T follicular helper cell (primary cell): ENCODE results near the gene CHRND.

Experiments
- DNase-seq: peaks from one replicate; pipeline ENCODE4 v3.0.0-alpha.2; 2020; ENCODE audit warnings: low read depth

Gene CHRND

GRCh38 chr2:232502911-232503808 lies 22.8 kb upstream of the CHRND start:
- peak; percentile 45 for DNase-seq

- DNase-seq = no peak
These were observed 22.1 kb upstream of the CHRND start for GRCh38 chr2:232503809-232504323.

GRCh38 chr2:232504438-232504837 lies 21.5 kb upstream of the CHRND start:
- no peak for DNase-seq

GRCh38 chr2:232505856-232506255 lies 20.1 kb upstream of the CHRND start:
- DNase-seq = no peak

- DNase-seq = no peak
These were observed 19.3 kb upstream of the CHRND start for GRCh38 chr2:232506709-232507108.

- DNase-seq = no peak
These were observed 17.7 kb upstream of the CHRND start for GRCh38 chr2:232508251-232508650.

- DNase-seq = no peak
These were observed 14.5 kb upstream of the CHRND start for GRCh38 chr2:232511336-232511890.

- no peak for DNase-seq
These were observed 13.4 kb upstream of the CHRND start for GRCh38 chr2:232512602-232513001.

GRCh38 chr2:232513353-232513752 lies 12.6 kb upstream of the CHRND start:
- no peak for DNase-seq

GRCh38 chr2:232515639-232516038 lies 10.3 kb upstream of the CHRND start:
- DNase-seq = no peak

GRCh38 chr2:232516551-232516950 lies 9.4 kb upstream of the CHRND start:
- DNase-seq = no peak

- no peak for DNase-seq
These were observed 7.1 kb upstream of the CHRND start for GRCh38 chr2:232518844-232519243.

GRCh38 chr2:232519581-232520438 lies 6.2 kb upstream of the CHRND start, which contains the start of gene PRSS56:
Gene PRSS56 (plus strand): TSS chr2:232520388. CDS start chr2:232520599, 211 bp downstream.
- DNase-seq = no peak

GRCh38 chr2:232520489-232520888 lies 5.5 kb upstream of the CHRND start:
- no peak for DNase-seq

- no peak for DNase-seq
These were observed 4.9 kb upstream of the CHRND start for GRCh38 chr2:232521098-232521497.

GRCh38 chr2:232521959-232522622 lies 3.9 kb upstream of the CHRND start:
- peak; percentile 47 for DNase-seq

GRCh38 chr2:232522623-232523401 lies 3.1 kb upstream of the CHRND start:
- no peak for DNase-seq

GRCh38 chr2:232523402-232523681 lies 2.6 kb upstream of the CHRND start:
- DNase-seq = no peak

GRCh38 chr2:232523682-232524597 lies 2.0 kb upstream of the CHRND start:
- no peak for DNase-seq

- no peak for DNase-seq
These were observed 1.2 kb upstream of the CHRND start for GRCh38 chr2:232524771-232525170.
